ENCODE data around the gene RPL39L.
"Not testable (repeated sequence)": the region's sequence is repeated elsewhere in the genome, so short reads cannot be mapped to it uniquely, and the experiment has no call there.

Gene RPL39L

DNA sequence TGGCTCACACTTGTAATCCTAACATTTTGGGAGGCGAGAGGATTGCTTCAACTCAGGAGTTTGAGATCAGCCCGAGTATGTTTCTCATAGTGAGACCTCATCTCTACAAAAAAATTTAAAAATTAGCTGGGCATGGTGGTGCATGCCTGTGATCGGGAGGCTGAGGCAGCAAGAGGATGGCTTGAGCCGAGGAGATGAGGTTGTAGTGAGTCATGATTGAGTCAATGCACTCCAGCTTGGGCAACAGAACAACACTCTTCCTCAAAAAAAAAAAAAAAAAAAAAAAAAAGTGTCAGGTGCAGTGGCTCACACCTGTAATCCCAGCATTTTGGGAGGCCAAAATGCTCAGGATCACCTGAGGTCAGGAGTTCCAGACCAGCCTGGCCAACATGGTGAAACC is 2.4 kb downstream of the RPL39L start:
- Histone ChIP-seq H3K9me3 (ENCODE audit: insufficient read depth, low read depth, low read length) (no peaks in the 10 kb centered on the region), H3K4me1 (ENCODE audit: insufficient read depth, low read length) (no peaks in the 10 kb centered on the region), H3K27me3 (ENCODE audit: insufficient read depth, low read length) (no peaks in the 10 kb centered on the region), H3K9ac (ENCODE audit: low read depth, low read length) (no peak overlapping the region), H3K27ac (ENCODE audit: low read depth, low read length) (no peak overlapping the region), H3K4me3 (ENCODE audit: low read length) (no peak overlapping the region), H3K36me3 (ENCODE audit: insufficient read depth, low read length) (peaks cover 2% of the 10 kb centered on the region; the same call in 1 of the 2 replicates)
- 95% methylated on average over 4 of the region's 4 CpGs for WGBS

DNA sequence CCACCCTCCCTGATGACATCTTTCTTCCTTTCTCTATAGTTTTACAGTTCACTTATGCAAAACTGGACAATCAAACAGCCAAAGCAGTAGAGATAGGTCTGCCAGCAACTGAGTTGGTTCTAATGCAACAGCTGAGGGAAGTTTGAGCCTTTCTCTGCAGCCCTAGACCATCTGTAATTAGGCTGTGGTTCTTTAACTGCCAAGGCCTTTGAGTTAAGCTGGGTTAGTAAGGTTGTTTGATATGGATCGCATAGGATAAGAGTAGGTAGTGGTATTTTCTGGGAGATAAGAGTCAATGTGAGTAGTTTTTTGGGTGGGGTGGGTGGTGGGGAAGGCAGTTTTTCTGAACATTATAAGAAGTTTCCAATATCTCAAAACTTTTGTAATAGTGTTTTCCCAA is 3.0 kb downstream of the RPL39L start:
- Histone ChIP-seq H3K4me1 (ENCODE audit: insufficient read depth, low read length) (no peaks in the 10 kb centered on the region), H3K9ac (ENCODE audit: low read depth, low read length) (no peak overlapping the region), H3K27me3 (ENCODE audit: insufficient read depth, low read length) (no peaks in the 10 kb centered on the region), H3K36me3 (ENCODE audit: insufficient read depth, low read length) (no peaks in the 10 kb centered on the region; the same call in 1 of the 2 replicates), H3K27ac (ENCODE audit: low read depth, low read length) (no peak overlapping the region), H3K9me3 (ENCODE audit: insufficient read depth, low read depth, low read length) (no peaks in the 10 kb centered on the region), H3K4me3 (ENCODE audit: low read length) (no peak overlapping the region)
- 93% methylated on average over 1 of the region's 1 CpG for WGBS

DNA sequence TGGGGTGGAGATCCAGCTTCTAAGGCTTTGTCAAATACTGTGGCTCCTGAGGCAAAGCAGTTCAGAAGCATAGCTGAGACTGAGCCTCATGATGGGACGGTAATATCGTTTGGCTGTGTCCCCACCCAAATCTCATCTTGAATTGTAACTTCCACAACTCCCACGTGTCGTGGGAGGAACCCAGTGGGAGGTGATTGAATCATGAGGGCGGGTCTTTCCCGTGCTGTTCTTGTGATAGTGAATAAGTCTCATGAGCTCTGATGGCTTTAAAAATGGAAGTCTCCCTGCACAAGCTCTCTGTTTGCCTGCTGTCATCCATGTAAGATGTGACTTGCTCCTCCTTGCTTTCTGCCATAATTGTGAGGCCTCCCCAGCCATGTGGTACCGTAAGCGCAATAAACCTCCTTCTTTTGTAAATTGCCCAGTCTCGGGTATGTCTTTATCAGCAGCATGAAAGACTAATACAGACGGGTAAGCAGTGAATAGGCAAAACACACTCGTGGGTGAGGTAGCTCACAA is 4.1 kb downstream of the RPL39L start:
- 90% methylated on average over 11 of the region's 11 CpGs for WGBS
- not testable (repeated sequence) for H3K4me1 ChIP-seq (ENCODE audit: insufficient read depth, low read length); H3K4me3 ChIP-seq (ENCODE audit: low read length); H3K27ac ChIP-seq (ENCODE audit: low read depth, low read length); H3K36me3 ChIP-seq (ENCODE audit: insufficient read depth, low read length); H3K9ac ChIP-seq (ENCODE audit: low read depth, low read length); H3K9me3 ChIP-seq (ENCODE audit: insufficient read depth, low read depth, low read length); H3K27me3 ChIP-seq (ENCODE audit: insufficient read depth, low read length)

DNA sequence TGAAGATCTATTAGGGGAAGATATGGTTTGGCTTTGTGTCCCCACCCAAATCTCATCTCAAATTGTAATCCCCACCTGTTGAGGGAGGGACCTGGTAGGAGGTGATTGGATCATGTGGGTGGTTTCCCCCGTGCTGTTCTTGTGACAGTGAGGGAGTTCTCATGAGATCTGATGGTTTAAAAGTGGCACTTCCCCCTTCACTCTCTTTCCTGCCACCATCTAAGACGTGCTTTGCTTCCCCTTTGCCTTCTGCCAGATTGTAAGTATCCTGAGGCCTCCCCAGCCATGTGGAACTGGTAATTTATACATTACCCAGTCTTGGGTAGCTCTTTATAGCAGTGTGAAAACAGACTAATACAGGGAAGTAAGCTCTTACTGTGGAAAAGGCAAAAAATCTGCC is 6.1 kb downstream of the RPL39L start:
- H3K27me3 ChIP-seq (ENCODE audit: insufficient read depth, low read length); H3K9ac ChIP-seq (ENCODE audit: low read depth, low read length); H3K4me3 ChIP-seq (ENCODE audit: low read length); H3K4me1 ChIP-seq (ENCODE audit: insufficient read depth, low read length); H3K27ac ChIP-seq (ENCODE audit: low read depth, low read length); H3K36me3 ChIP-seq (ENCODE audit: insufficient read depth, low read length); H3K9me3 ChIP-seq (ENCODE audit: insufficient read depth, low read depth, low read length): not testable (repeated sequence)
- WGBS: 93% methylated on average over 2 of the region's 2 CpGs

DNA sequence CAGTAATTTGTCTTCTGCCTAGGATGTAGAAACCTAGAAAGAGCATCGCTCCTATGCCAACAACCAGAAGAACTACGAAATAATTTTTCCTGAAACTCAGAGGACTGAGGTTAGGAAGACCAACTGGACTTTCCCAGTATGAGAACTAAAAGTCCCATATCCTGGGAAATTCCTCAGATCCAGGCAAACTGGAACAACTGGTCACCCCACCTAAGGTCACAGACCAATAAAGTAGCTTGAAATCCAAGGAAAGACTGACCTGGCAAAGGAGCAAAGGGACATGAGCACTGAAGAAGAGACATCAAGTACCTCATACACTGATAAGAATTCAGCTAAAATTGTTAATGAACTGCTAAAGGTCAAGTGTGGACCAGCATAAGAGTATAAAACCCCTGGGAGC is 6.6 kb downstream of the RPL39L start:
- H3K4me1 ChIP-seq (ENCODE audit: insufficient read depth, low read length): no peaks in the 10 kb centered on the region
- 95% methylated on average over 2 of the region's 2 CpGs for WGBS
- H3K27me3 ChIP-seq (ENCODE audit: insufficient read depth, low read length): no peaks in the 10 kb centered on the region
- H3K9me3 ChIP-seq (ENCODE audit: insufficient read depth, low read depth, low read length): no peaks in the 10 kb centered on the region
- no peak overlapping the region for H3K27ac ChIP-seq (ENCODE audit: low read depth, low read length)
- H3K4me3 ChIP-seq (ENCODE audit: low read length): no peak overlapping the region
- H3K9ac ChIP-seq (ENCODE audit: low read depth, low read length): no peak overlapping the region
- no peaks in the 10 kb centered on the region; the same call in 1 of the 2 replicates for H3K36me3 ChIP-seq (ENCODE audit: insufficient read depth, low read length)

DNA sequence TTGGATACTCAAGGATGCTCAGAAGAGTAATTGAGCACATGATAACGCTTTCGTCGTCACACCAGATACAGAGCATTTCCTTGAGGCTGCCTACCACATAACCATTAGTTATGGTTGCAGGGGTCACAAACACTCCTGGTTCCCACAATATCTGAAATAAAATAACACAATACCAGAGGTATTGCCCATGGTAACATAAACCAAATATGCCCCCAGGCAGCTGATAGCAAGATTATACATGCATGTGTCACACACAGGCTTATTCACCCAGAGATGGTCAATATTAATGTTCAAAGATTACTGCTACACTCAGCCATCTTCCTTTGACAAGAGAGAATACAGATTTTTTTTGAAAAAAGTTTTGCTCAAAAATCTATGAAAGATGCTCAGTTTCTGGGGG is 7.3 kb downstream of the RPL39L start:
- H3K4me1 ChIP-seq (ENCODE audit: insufficient read depth, low read length): no peaks in the 10 kb centered on the region
- no peak overlapping the region for H3K27ac ChIP-seq (ENCODE audit: low read depth, low read length)
- no peaks in the 10 kb centered on the region for H3K9me3 ChIP-seq (ENCODE audit: insufficient read depth, low read depth, low read length)
- H3K27me3 ChIP-seq (ENCODE audit: insufficient read depth, low read length): no peaks in the 10 kb centered on the region
- WGBS: 91% methylated on average over 3 of the region's 3 CpGs
- no peaks in the 10 kb centered on the region; the same call in 1 of the 2 replicates for H3K36me3 ChIP-seq (ENCODE audit: insufficient read depth, low read length)
- no peak overlapping the region for H3K9ac ChIP-seq (ENCODE audit: low read depth, low read length)
- no peak overlapping the region for H3K4me3 ChIP-seq (ENCODE audit: low read length)

DNA sequence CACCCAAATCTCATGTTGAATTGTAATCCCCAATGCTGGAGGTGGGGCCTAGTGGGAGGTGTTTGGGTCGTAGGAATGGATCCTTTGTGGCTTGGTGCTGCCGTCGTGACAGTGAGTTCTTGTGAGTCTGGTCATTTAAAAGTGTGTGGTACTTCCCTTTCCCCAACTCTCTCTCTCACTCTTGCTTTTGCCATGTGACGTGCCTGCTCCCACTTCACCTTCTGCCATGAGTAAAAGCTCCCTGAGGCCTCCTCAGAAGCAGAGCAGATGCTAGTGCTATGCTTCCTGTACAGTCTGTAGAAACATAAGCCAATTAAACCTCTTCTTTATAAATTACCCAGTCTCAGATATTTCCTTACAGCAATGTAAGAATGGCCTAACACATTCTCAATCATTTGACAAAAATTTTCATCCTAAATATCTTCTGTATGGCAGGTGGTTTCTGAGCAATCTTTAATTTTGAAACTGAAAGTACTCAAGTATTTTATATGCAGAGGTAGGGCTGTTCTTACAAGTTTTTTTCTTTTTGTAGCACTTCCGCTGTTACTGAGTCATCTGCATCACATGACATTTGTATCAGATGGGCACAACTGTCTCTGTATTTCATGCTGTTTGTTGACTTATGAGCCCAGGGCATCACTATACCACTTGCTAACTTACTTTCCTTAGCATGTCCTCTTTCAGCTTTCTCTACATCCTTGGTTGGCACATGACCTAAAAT is 8.8 kb downstream of the RPL39L start:
- no peak overlapping the region for H3K27ac ChIP-seq (ENCODE audit: low read depth, low read length)
- no peaks in the 10 kb centered on the region for H3K27me3 ChIP-seq (ENCODE audit: insufficient read depth, low read length)
- no peak overlapping the region for H3K9ac ChIP-seq (ENCODE audit: low read depth, low read length)
- H3K9me3 ChIP-seq (ENCODE audit: insufficient read depth, low read depth, low read length): no peaks in the 10 kb centered on the region
- no peaks in the 10 kb centered on the region for H3K4me1 ChIP-seq (ENCODE audit: insufficient read depth, low read length)
- no peak overlapping the region for H3K4me3 ChIP-seq (ENCODE audit: low read length)
- H3K36me3 ChIP-seq (ENCODE audit: insufficient read depth, low read length): no peaks in the 10 kb centered on the region; the same call in 1 of the 2 replicates
- 85% methylated on average over 2 of the region's 5 CpGs for WGBS

DNA sequence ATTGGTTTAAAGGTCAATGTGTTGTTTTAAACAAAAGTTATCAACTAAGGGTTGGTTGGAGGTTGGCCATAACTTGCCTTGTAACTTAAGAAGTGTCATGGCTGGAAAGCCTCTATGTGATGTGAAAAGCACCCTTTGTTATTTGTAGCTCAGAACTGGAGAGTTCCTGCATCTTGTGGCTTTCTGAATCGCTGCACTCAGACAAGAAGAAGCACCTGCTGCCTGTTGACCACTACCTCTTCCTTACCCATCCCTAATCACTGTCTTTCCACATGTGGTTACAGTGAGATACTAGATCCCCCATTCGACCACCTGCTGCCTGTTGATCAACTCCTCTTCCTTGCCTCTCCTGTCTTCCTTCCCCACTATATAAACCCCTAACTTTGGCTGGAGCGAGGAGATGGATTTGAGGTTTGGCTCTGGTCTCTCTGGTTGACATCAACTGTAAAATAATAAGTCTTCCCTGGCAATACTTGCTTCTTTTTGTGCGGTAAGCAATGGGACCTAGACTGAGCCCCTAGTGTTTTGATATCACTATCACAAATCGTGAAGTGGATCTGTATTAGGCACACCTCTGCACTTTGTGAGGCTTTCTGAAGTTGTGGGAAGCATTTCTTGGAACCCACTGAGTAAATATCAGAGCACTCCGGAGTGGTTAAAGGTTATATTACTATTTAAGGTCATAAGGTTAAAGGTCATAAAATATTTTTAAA is 13.8 kb downstream of the RPL39L start:
- Histone ChIP-seq H3K27me3 (ENCODE audit: insufficient read depth, low read length) (no peaks in the 10 kb centered on the region), H3K36me3 (ENCODE audit: insufficient read depth, low read length) (peaks cover 6% of the 10 kb centered on the region; the same call in 1 of the 2 replicates), H3K4me3 (ENCODE audit: low read length) (no peak overlapping the region), H3K4me1 (ENCODE audit: insufficient read depth, low read length) (no peaks in the 10 kb centered on the region), H3K27ac (ENCODE audit: low read depth, low read length) (no peak overlapping the region), H3K9me3 (ENCODE audit: insufficient read depth, low read depth, low read length) (no peaks in the 10 kb centered on the region), H3K9ac (ENCODE audit: low read depth, low read length) (no peak overlapping the region)
- 92% methylated on average over 6 of the region's 6 CpGs for WGBS

DNA sequence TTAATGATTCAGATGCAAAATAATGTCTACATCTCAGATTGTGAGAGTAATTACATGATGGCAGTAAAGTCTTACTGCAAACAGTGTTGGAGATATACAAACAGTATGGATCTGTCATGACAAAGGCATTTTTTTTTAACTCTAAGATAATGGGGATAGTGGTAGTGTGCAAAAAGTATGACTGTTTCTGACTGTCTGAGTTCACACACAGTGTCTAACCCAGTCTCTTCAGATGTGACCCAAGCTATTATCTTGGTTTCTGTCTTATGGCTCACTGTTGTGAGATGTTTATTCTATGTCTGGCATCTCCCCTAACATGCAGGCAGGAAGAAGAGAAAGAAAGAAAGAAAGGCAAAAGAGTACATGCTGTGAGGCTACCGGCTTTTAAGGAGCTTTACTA is 17.0 kb downstream of the RPL39L start:
- Histone ChIP-seq H3K36me3 (ENCODE audit: insufficient read depth, low read length) (peaks cover 7% of the 10 kb centered on the region; the same call in 1 of the 2 replicates), H3K27me3 (ENCODE audit: insufficient read depth, low read length) (no peaks in the 10 kb centered on the region), H3K4me1 (ENCODE audit: insufficient read depth, low read length) (no peaks in the 10 kb centered on the region), H3K4me3 (ENCODE audit: low read length) (no peak overlapping the region), H3K9me3 (ENCODE audit: insufficient read depth, low read depth, low read length) (no peaks in the 10 kb centered on the region), H3K9ac (ENCODE audit: low read depth, low read length) (no peak overlapping the region), H3K27ac (ENCODE audit: low read depth, low read length) (no peak overlapping the region)
- 71% methylated on average over 1 of the region's 1 CpG for WGBS

DNA sequence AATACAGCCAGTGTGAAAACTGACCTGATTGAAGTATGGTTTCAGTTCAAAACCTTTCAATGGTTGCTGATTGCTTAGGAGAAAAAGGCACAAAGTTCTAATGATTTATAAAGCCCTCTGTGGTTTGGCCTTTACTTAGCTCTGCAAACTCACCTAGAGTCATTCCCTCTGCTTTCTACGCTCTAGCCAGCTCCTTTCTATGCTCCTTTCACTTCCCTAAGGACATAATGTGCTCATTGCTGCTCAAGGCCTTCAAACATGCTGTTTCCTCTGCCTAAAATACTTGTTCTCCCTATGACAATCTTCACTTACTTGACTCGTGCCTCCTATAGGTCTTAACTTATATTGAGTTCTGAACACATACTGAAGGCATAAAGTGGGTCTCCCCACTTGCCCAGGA is 19.0 kb downstream of the RPL39L start:
- WGBS: 92% methylated on average over 2 of the region's 2 CpGs
- Histone ChIP-seq H3K9me3 (ENCODE audit: insufficient read depth, low read depth, low read length) (no peaks in the 10 kb centered on the region), H3K27me3 (ENCODE audit: insufficient read depth, low read length) (no peaks in the 10 kb centered on the region), H3K27ac (ENCODE audit: low read depth, low read length) (no peak overlapping the region), H3K36me3 (ENCODE audit: insufficient read depth, low read length) (peaks cover 7% of the 10 kb centered on the region; the same call in 1 of the 2 replicates), H3K9ac (ENCODE audit: low read depth, low read length) (no peak overlapping the region), H3K4me1 (ENCODE audit: insufficient read depth, low read length) (no peaks in the 10 kb centered on the region), H3K4me3 (ENCODE audit: low read length) (no peak overlapping the region)

DNA sequence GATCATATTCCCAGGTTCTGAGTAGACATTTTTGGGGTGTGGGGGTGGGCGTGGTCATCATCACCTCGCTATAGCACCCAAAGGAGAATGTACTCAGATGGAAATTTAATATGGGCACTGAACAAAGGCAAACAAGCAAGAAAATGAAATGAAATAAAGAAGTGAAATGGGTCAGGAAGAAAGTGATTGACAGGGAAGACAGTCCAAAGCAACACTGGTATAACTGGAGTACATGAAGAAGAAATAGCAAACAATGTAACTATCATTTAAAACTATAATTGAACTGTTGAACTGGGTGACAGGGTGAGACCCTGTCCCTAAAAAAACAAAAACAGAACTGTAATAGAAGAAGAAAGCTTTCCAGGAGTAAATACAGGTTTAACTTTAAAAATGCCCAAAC is 24.8 kb downstream of the RPL39L start:
- Histone ChIP-seq H3K9me3 (ENCODE audit: insufficient read depth, low read depth, low read length) (no peaks in the 10 kb centered on the region), H3K27ac (ENCODE audit: low read depth, low read length) (no peak overlapping the region), H3K36me3 (ENCODE audit: insufficient read depth, low read length) (no peaks in the 10 kb centered on the region), H3K27me3 (ENCODE audit: insufficient read depth, low read length) (no peaks in the 10 kb centered on the region), H3K4me3 (ENCODE audit: low read length) (no peak overlapping the region), H3K4me1 (ENCODE audit: insufficient read depth, low read length) (no peaks in the 10 kb centered on the region), H3K9ac (ENCODE audit: low read depth, low read length) (no peak overlapping the region)
- 96% methylated on average over 2 of the region's 2 CpGs for WGBS

All from HUES64 (cell line).